Panc1 (cell line): ENCODE data around the gene ACSL1.

ENCODE experiments used
- POLR2AphosphoS5 ChIP-seq: IDR thresholded peaks from 2 replicates; pipeline ENCODE4 v1.6.1; 2012; ENCODE audit warnings: mild to moderate bottlenecking, low read depth, low read length, moderate library complexity
- TF ChIP-seq, protein P1 (sequence below): fragments of 450-650 bp; IDR thresholded peaks from 2 replicates; pipeline ENCODE4 v1.5.1; 2017; ENCODE audit warnings: mild to moderate bottlenecking

DNA sequence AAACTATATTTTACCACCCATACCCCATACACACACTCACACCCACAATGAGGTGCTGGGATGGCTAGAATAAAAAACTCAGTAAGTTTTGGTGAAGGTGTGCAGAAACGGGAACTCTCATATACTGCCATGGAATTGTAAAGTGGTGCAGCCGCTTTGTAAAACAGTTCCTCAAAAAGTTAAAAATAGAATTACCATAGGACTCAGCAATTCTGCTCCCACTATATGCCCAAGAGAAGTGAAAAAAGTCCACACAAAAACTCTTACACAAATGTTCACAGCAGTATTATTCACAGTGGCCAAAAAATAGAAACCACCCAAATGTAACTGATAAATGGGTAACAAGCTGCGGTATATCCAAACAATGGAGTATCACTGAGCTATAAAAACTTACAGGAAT, 98.3 kb downstream of the ACSL1 start:
- TF ChIP-seq, protein P1, sequence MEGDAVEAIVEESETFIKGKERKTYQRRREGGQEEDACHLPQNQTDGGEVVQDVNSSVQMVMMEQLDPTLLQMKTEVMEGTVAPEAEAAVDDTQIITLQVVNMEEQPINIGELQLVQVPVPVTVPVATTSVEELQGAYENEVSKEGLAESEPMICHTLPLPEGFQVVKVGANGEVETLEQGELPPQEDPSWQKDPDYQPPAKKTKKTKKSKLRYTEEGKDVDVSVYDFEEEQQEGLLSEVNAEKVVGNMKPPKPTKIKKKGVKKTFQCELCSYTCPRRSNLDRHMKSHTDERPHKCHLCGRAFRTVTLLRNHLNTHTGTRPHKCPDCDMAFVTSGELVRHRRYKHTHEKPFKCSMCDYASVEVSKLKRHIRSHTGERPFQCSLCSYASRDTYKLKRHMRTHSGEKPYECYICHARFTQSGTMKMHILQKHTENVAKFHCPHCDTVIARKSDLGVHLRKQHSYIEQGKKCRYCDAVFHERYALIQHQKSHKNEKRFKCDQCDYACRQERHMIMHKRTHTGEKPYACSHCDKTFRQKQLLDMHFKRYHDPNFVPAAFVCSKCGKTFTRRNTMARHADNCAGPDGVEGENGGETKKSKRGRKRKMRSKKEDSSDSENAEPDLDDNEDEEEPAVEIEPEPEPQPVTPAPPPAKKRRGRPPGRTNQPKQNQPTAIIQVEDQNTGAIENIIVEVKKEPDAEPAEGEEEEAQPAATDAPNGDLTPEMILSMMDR, result no peak
- no peak for TF ChIP-seq POLR2AphosphoS5
